ENCODE data around the gene CDH5. TPM values are rescaled to one million over a fixed set of nuclear protein-coding genes. Genes with fewer than 3 reads are reported as not detected.

CDH5 gene
- total and polyA plus RNA-seq, 2 of the 8 experiments (the other 6 are each of a cell fraction or from before 2014, with no cell fraction given), result 0.32 TPM

GRCh38 chr16:66379571-66379941, 13.1 kb downstream of the CDH5 start:
- Histone ChIP-seq H4K91ac (replicated peaks; ENCODE audit: insufficient read length, low read length) (no peak overlapping the region), H3K4ac (replicated peaks; ENCODE audit: insufficient read length, low read depth, low read length) (no peak overlapping the region), H4K8ac (ENCODE audit: extremely low read depth, insufficient read depth, low read length) (no peak overlapping the region), H3K9ac (replicated peaks in 1 of 4; ENCODE audit: extremely low read depth in 1 of 4, low read depth in 3 of 4, low read length in 3 of 4) (no peak overlapping the region), H3K4me2 (ENCODE audit: insufficient read depth in 1 of 2, low read depth in 2 of 2, low read length in 2 of 2) (no peak overlapping the region), H2AK5ac (ENCODE audit: low read depth, low read length) (no peak overlapping the region), H4K5ac (ENCODE audit: insufficient read length, low read depth, low read length) (no peak overlapping the region), H3K4me1 (replicated peaks in 1 of 4; ENCODE audit: control insufficient read depth in 3 of 4, insufficient read depth in 4 of 4, low read length in 3 of 4) (peaks cover 0 to 4% (median 3%) of the 10 kb centered on the region in 4 experiments; a peak in 3 of 7 replicates), H2BK120ac (replicated peaks; ENCODE audit: low read depth, low read length) (no peak overlapping the region), H2BK12ac (ENCODE audit: low read depth, low read length) (no peak overlapping the region; the same call in 1 of the 2 replicates), H3K36me3 (ENCODE audit: control insufficient read depth in 2 of 4, insufficient read depth in 4 of 4, low read length in 3 of 4) (no peaks in the 10 kb centered on the region), H3K23ac (ENCODE audit: insufficient read length) (no peak overlapping the region), H3K27ac (ENCODE audit: low read depth, low read length) (no peak overlapping the region), H3K9me3 (ENCODE audit: insufficient read depth in 2 of 2, low read depth in 1 of 2, low read length in 1 of 2) (no peaks in the 10 kb centered on the region), H2BK5ac (ENCODE audit: low read depth, low read length) (no peak overlapping the region), H2BK20ac (ENCODE audit: low read length) (no peak overlapping the region), H3K23me2 (ENCODE audit: low read depth, low read length) (peaks cover 10% of the 10 kb centered on the region; the same call in 1 of the 2 replicates), H3K56ac (replicated peaks; ENCODE audit: insufficient read length, low read depth, low read length) (no peak overlapping the region), H3K27me3 (replicated peaks in 1 of 4; ENCODE audit: control insufficient read depth in 3 of 4, extremely low read depth in 1 of 4, insufficient read depth in 3 of 4, low read length in 3 of 4) (no peaks in the 10 kb centered on the region), H3K14ac (ENCODE audit: insufficient read length) (no peak overlapping the region), H2AFZ (ENCODE audit: low read length) (no peak overlapping the region), H2BK15ac (ENCODE audit: low read length) (no peak overlapping the region), H3K4me3 (ENCODE audit: extremely low read depth in 1 of 4, insufficient read depth in 2 of 4, low read depth in 3 of 4, low read length in 4 of 4) (no peak overlapping the region), H3K79me2 (ENCODE audit: control insufficient read depth in 1 of 2, insufficient read depth in 2 of 2, low read length in 2 of 2) (no peaks in the 10 kb centered on the region), H4K20me1 (replicated peaks in 1 of 2; ENCODE audit: control insufficient read depth in 1 of 2, insufficient read depth in 2 of 2, low read length in 2 of 2) (peaks cover 0 to 3% of the 10 kb centered on the region in 2 experiments), H3K79me1 (ENCODE audit: low read depth, low read length) (no peaks in the 10 kb centered on the region), H3K18ac (ENCODE audit: extremely low read depth, low read length) (no peak overlapping the region)
- POLR2A ChIA-PET (ENCODE audit: partially characterized antibody), result no interaction called here
- CTCF ChIA-PET (ENCODE audit: partially characterized antibody), result no interaction called here
- FAIRE-seq, result no peak
- no peak for DNase-seq (ENCODE audit: low read depth in 1 of 2, low spot score in 2 of 2)
- 88% methylated on average over 3 of the region's 3 CpGs; no CpG with 5 or more reads in 1 of the 2 experiments for WGBS, 2 experiments (ENCODE audit: extremely low coverage in 1 of 2, insufficient coverage in 1 of 2, insufficient read length in 1 of 2, insufficient replicate concordance in 2 of 2, low coverage in 1 of 2, low lambda C conversion rate in 2 of 2, missing lambda C conversion rate in 1 of 2)
- TF ChIP-seq MAFK (IDR thresholded peaks at IDR 0.05; ENCODE audit: low read depth, low read length), result no peak
- TF ChIP-seq ATF3 (IDR thresholded peaks at IDR 0.05; ENCODE audit: insufficient read depth, low read depth, low read length), result no peak
- no peak for TF ChIP-seq POU5F1 (IDR thresholded peaks at IDR 0.05; ENCODE audit: low read depth, low read length)
- no peak for TF ChIP-seq SIRT6 (IDR thresholded peaks at IDR 0.05; ENCODE audit: low read length)
- TF ChIP-seq GTF2F1 (IDR thresholded peaks at IDR 0.05; ENCODE audit: borderline replicate concordance, low read depth, low read length), result no peak
- no peak for TF ChIP-seq RAD21 (IDR thresholded peaks at IDR 0.05 in 1 of 2, conservative IDR thresholded peaks at IDR 0.05 in 1 of 2; ENCODE audit: low read depth in 2 of 2, low read length in 2 of 2)
- no peak for TF ChIP-seq ZNF274 (IDR thresholded peaks at IDR 0.05; ENCODE audit: borderline replicate concordance, extremely low read depth, low read length)
- TF ChIP-seq KDM1A (IDR thresholded peaks at IDR 0.05; ENCODE audit: borderline replicate concordance, low read length), result no peak
